ENCODE measurements around the gene ZNF576.
"Not testable (repeated sequence)": the region's sequence is repeated elsewhere in the genome, so short reads cannot be mapped to it uniquely, and the experiment has no call there.

ZNF576 gene

DNA sequence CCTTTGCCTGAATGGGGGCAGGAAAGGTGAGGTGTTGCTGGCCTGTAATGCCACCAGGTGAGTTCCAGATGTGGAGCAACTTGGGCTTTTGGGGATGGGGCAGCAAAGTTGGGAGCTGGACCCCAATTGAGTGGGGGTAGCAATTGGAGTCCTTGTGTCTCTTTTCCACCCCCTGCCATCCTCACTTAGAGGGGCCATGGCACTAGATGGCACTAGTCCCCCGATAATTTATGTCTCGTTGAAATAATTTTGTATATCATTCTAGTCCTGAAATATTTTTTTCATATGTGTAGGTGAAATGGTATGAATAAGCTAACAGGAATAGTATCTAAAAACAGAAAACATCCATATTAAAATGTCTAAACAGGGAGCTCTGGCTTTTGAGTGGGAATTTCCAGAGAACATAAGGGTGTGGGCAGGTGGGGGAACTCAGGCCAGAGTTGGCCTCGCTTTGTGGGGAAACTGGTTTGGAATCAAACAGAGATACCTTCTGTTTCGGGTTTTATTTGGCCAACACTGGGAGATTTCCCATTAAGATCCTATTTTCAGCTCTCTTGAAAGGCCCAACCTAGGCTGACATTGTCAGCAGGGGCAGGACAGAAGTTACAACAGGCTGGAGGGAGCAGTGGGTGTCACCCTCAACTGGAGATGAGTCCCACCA lies 3.4 kb downstream of the ZNF576 start:
- no peak for ATAC-seq
- TF ChIP-seq ZNF8 (CRISPR knock-in tag; IDR thresholded peaks at IDR 0.05), result no peak
- no peak for TF ChIP-seq CSDC2 (CRISPR knock-in tag; IDR thresholded peaks at IDR 0.05)
- TF ChIP-seq, protein P1, sequence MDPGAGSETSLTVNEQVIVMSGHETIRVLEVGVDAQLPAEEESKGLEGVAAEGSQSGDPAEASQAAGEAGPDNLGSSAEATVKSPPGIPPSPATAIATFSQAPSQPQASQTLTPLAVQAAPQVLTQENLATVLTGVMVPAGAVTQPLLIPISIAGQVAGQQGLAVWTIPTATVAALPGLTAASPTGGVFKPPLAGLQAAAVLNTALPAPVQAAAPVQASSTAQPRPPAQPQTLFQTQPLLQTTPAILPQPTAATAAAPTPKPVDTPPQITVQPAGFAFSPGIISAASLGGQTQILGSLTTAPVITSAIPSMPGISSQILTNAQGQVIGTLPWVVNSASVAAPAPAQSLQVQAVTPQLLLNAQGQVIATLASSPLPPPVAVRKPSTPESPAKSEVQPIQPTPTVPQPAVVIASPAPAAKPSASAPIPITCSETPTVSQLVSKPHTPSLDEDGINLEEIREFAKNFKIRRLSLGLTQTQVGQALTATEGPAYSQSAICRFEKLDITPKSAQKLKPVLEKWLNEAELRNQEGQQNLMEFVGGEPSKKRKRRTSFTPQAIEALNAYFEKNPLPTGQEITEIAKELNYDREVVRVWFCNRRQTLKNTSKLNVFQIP (CRISPR knock-in tag; IDR thresholded peaks at IDR 0.05; ENCODE audit: borderline replicate concordance, low read depth), result no peak
- TF ChIP-seq, protein P2, sequence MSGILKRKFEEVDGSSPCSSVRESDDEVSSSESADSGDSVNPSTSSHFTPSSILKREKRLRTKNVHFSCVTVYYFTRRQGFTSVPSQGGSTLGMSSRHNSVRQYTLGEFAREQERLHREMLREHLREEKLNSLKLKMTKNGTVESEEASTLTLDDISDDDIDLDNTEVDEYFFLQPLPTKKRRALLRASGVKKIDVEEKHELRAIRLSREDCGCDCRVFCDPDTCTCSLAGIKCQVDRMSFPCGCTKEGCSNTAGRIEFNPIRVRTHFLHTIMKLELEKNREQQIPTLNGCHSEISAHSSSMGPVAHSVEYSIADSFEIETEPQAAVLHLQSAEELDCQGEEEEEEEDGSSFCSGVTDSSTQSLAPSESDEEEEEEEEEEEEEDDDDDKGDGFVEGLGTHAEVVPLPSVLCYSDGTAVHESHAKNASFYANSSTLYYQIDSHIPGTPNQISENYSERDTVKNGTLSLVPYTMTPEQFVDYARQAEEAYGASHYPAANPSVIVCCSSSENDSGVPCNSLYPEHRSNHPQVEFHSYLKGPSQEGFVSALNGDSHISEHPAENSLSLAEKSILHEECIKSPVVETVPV (CRISPR knock-in tag; IDR thresholded peaks at IDR 0.05), result no peak
- TF ChIP-seq ZC3H10 (CRISPR knock-in tag; IDR thresholded peaks at IDR 0.05), result no peak
- no peak for TF ChIP-seq ZNF70 (CRISPR knock-in tag; IDR thresholded peaks at IDR 0.05)
- no peak for TF ChIP-seq ESRRG (CRISPR knock-in tag; IDR thresholded peaks at IDR 0.05)
- TF ChIP-seq SNAI2 (CRISPR knock-in tag; IDR thresholded peaks at IDR 0.05), result no peak
- no peak for TF ChIP-seq OSR1 (CRISPR knock-in tag; IDR thresholded peaks at IDR 0.05)
- no peak for TF ChIP-seq RARB (CRISPR knock-in tag; IDR thresholded peaks at IDR 0.05)
- TF ChIP-seq ARNTL (CRISPR knock-in tag; IDR thresholded peaks at IDR 0.05; ENCODE audit: borderline replicate concordance, low read depth), result no peak
- TF ChIP-seq, protein P3, sequence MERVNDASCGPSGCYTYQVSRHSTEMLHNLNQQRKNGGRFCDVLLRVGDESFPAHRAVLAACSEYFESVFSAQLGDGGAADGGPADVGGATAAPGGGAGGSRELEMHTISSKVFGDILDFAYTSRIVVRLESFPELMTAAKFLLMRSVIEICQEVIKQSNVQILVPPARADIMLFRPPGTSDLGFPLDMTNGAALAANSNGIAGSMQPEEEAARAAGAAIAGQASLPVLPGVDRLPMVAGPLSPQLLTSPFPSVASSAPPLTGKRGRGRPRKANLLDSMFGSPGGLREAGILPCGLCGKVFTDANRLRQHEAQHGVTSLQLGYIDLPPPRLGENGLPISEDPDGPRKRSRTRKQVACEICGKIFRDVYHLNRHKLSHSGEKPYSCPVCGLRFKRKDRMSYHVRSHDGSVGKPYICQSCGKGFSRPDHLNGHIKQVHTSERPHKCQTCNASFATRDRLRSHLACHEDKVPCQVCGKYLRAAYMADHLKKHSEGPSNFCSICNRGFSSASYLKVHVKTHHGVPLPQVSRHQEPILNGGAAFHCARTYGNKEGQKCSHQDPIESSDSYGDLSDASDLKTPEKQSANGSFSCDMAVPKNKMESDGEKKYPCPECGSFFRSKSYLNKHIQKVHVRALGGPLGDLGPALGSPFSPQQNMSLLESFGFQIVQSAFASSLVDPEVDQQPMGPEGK (CRISPR knock-in tag; IDR thresholded peaks at IDR 0.05; ENCODE audit: borderline replicate concordance), result no peak
- no peak for TF ChIP-seq TOX (CRISPR knock-in tag; IDR thresholded peaks at IDR 0.05; ENCODE audit: borderline replicate concordance)
- no peak for TF ChIP-seq BACH2 (CRISPR knock-in tag; IDR thresholded peaks at IDR 0.05; ENCODE audit: borderline replicate concordance)
- TF ChIP-seq ZFP30 (CRISPR knock-in tag; IDR thresholded peaks at IDR 0.05), result no peak
- no peak for TF ChIP-seq ZNF565 (CRISPR knock-in tag; conservative IDR thresholded peaks at IDR 0.05; ENCODE audit: low read depth)
- TF ChIP-seq GLIS3 (CRISPR knock-in tag; IDR thresholded peaks at IDR 0.05), result no peak
- TF ChIP-seq, protein P4, sequence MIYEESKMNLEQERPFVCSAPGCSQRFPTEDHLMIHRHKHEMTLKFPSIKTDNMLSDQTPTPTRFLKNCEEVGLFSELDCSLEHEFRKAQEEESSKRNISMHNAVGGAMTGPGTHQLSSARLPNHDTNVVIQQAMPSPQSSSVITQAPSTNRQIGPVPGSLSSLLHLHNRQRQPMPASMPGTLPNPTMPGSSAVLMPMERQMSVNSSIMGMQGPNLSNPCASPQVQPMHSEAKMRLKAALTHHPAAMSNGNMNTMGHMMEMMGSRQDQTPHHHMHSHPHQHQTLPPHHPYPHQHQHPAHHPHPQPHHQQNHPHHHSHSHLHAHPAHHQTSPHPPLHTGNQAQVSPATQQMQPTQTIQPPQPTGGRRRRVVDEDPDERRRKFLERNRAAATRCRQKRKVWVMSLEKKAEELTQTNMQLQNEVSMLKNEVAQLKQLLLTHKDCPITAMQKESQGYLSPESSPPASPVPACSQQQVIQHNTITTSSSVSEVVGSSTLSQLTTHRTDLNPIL (CRISPR knock-in tag; IDR thresholded peaks at IDR 0.05; ENCODE audit: low read depth), result no peak
- no peak for TF ChIP-seq ISL1 (CRISPR knock-in tag; IDR thresholded peaks at IDR 0.05)
- no peak for TF ChIP-seq ZFP3 (CRISPR knock-in tag; IDR thresholded peaks at IDR 0.05)

DNA sequence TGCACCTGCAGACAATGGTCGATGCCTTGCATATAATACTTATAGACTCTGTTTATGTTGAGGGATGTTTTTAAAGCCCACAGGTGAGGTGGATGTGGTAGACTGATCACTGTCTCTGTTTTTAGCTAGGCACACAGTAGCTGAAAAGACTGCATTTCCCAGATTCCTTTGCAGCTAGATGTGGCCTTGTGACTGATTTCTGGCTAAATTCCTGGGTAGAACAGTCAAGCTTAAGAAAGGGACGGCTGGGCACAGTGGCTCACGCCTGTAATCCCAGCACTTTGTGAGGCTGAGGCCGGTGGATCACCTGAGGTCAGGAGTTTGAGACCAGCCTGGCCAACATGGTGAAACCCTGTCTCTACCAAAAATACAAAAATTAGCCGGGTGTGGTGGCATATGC lies 3.9 kb downstream of the ZNF576 start:
- not testable (repeated sequence) for ATAC-seq

DNA sequence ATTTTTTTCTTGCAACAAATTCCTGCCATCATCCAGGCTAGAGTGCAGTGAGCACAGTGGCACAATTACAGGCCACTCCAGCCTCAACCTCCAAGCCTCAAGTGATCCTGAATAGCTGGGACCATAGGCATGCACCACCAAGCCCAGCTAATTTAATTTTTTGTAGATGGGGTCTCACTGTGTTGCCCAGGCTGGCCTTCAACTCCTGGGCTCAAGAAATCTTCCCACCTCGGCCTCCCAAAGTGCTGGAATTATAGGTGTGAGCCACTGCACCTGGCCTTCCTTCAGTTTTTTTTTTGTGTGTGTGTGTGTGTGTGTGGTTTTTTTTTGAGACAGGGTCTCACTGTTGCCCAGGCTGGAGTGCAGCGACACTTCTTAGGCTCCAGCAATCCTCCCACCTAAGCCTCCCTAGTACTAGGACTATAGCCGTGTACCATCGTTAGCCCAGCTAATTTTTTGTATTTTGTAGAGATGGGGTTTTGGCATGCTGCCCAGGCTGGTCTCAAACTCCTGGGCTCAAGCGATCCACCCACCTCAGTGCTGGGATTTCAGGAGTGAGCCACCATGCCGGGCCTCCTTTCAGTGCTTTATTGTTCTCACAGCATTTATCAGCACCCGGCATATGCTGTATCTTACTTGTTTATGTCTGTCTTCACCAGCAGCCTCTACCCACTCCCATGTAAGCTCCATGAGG lies 9.6 kb downstream of the ZNF576 start:
- no peak for ATAC-seq
- TF ChIP-seq, protein P4 (CRISPR knock-in tag; IDR thresholded peaks at IDR 0.05; ENCODE audit: low read depth), result no peak
- TF ChIP-seq, protein P3 (CRISPR knock-in tag; IDR thresholded peaks at IDR 0.05; ENCODE audit: borderline replicate concordance), result no peak
- no peak for TF ChIP-seq ISL1 (CRISPR knock-in tag; IDR thresholded peaks at IDR 0.05)
- TF ChIP-seq PPARA (CRISPR knock-in tag; IDR thresholded peaks at IDR 0.05; ENCODE audit: borderline replicate concordance), result no peak
- TF ChIP-seq ESRRG (CRISPR knock-in tag; IDR thresholded peaks at IDR 0.05), result no peak
- no peak for TF ChIP-seq ZFP3 (CRISPR knock-in tag; IDR thresholded peaks at IDR 0.05)
- TF ChIP-seq ZNF565 (CRISPR knock-in tag; conservative IDR thresholded peaks at IDR 0.05; ENCODE audit: low read depth), result no peak
- TF ChIP-seq ARNTL (CRISPR knock-in tag; IDR thresholded peaks at IDR 0.05; ENCODE audit: borderline replicate concordance, low read depth), result no peak
- TF ChIP-seq, protein P5, sequence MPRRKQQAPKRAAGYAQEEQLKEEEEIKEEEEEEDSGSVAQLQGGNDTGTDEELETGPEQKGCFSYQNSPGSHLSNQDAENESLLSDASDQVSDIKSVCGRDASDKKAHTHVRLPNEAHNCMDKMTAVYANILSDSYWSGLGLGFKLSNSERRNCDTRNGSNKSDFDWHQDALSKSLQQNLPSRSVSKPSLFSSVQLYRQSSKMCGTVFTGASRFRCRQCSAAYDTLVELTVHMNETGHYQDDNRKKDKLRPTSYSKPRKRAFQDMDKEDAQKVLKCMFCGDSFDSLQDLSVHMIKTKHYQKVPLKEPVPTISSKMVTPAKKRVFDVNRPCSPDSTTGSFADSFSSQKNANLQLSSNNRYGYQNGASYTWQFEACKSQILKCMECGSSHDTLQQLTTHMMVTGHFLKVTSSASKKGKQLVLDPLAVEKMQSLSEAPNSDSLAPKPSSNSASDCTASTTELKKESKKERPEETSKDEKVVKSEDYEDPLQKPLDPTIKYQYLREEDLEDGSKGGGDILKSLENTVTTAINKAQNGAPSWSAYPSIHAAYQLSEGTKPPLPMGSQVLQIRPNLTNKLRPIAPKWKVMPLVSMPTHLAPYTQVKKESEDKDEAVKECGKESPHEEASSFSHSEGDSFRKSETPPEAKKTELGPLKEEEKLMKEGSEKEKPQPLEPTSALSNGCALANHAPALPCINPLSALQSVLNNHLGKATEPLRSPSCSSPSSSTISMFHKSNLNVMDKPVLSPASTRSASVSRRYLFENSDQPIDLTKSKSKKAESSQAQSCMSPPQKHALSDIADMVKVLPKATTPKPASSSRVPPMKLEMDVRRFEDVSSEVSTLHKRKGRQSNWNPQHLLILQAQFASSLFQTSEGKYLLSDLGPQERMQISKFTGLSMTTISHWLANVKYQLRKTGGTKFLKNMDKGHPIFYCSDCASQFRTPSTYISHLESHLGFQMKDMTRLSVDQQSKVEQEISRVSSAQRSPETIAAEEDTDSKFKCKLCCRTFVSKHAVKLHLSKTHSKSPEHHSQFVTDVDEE (CRISPR knock-in tag; IDR thresholded peaks at IDR 0.05), result no peak
- TF ChIP-seq, protein P1 (CRISPR knock-in tag; IDR thresholded peaks at IDR 0.05; ENCODE audit: borderline replicate concordance, low read depth), result no peak
